Middle frontal gyrus (tissue), 1 donor: ENCODE measurements around the gene ABCF1.
"Not testable (repeated sequence)": the region's sequence is repeated elsewhere in the genome, so short reads cannot be mapped to it uniquely, and the experiment has no call there.

Source experiments
- DNase-seq: peaks from one replicate; pipeline ENCODE4 v3.0.0-alpha.2; 2015; ENCODE audit warnings: low spot score; ENCODE audit errors: extremely low spot score

Gene ABCF1

DNA sequence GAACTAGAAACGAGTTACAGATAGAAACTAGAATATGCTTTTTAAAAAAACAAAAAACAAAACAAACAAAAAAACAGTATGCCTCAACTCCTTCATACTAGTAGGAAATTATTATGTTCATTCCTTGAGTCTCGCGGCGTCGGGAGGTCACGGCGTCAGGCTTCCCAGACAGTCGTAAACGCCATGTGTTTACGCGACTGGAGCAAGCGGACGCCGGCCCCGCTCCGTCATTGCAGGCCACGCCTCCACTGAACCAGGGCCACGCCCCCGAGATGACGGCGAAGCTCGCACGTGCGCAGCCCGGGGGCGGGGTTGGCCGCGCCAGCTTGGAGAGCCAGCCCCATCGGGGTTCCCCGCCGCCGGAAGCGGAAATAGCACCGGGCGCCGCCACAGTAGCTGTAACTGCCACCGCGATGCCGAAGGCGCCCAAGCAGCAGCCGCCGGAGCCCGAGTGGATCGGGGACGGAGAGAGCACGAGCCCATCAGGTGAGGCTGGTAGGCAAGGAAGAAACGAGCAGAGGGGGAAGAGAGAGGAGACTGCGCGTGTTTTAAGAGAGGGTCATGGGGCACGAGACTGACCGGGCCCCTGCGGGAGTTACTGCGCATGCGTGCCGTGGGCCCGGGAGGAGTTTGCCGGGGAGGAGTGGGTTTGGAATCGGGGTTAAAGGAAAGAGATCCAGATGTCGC lies at the start of gene ABCF1:
TSS of gene ABCF1 (plus strand) at position 368 of the 687 bp plus-strand sequence. CDS start at position 414, 46 bp downstream.
- peak; percentile 94 for DNase-seq

DNA sequence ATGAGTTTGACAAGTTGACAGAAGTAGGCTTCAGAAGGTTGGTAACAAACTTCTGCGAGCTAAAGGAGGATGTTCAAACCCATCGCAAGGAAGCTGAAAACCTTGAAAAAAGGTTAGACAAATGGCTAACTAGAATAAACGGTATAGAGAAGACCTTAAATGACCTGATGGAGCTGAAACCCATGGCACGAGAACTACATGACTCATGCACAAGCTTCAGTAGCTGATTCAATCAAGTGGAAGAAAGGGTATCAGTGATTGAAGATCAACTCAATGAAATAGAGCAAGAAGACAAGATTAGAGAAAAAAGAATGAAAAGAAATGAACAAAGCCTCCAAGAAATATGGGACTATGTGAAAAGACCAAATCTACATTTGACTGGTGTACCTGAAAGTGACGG lies 49.3 kb upstream of the ABCF1 start:
- not testable (repeated sequence) for DNase-seq

DNA sequence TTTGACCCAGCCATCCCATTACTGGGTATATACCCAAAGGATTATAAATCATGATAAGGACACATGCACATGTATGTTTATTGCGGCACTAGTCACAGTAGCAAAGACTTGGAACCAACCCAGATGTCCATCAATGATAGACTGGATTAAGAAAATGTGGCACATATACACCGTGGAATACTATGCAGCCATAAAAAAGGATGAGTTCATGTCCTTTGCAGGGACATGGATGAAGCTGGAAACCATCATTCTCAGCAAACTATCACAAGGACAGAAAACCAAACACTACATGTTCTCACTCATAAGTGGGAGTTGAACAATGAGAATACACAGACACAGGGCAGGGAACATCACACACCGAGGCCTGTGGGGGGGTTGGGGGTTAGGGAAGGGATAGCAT lies 44.8 kb upstream of the ABCF1 start:
- not testable (repeated sequence) for DNase-seq

DNA sequence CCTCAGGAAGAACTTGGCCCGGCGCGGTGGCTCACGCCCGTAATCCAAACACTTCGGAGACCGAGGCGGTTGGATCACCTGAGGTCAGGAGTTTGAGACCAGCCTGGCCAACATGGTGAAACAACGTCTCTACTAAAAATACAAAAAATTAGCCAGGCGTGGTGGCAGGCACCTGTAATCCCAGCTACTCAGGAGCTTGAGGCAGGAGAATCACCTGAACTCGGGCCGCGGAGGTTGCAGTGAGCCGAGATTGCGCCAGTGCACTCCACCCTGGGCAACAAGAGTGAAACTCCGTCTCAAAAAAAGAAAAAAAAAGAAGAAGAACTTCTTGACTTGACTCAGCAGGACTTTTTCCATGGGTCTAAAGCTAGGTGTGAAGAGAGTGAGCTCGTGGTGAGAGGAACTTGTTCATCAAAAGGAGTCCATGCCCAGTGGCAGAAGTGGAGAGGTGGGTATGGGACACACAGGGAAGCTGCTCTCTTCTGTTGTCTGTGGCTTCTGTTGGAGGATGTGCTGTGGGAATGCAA lies 41.8 kb upstream of the ABCF1 start:
- not testable (repeated sequence) for DNase-seq

DNA sequence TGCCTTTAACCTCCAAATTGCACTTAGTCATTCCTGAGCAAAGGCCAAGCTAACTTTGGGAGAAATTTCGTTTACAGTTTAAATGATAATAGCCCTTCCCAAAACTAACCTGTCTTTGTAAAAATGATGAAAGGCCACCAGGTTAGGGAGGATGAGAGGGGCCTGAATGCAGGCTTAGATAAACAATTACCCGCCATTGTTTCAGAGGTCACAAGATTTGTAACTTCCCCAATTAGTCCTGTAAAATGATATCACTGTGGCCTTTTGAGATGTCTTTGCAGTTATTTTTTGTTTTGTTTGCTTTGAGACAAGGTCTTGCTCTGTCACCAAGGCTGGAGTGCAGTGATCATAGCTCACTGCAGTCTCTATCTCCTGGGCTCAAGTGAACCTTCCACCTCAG lies 41.2 kb upstream of the ABCF1 start:
- no peak for DNase-seq

- DNase-seq = no peak
Measured at GRCh38 chr6:30533460-30534294, 37.6 kb upstream of the ABCF1 start.

GRCh38 chr6:30537931-30538330 lies 33.3 kb upstream of the ABCF1 start:
- no peak for DNase-seq

DNA sequence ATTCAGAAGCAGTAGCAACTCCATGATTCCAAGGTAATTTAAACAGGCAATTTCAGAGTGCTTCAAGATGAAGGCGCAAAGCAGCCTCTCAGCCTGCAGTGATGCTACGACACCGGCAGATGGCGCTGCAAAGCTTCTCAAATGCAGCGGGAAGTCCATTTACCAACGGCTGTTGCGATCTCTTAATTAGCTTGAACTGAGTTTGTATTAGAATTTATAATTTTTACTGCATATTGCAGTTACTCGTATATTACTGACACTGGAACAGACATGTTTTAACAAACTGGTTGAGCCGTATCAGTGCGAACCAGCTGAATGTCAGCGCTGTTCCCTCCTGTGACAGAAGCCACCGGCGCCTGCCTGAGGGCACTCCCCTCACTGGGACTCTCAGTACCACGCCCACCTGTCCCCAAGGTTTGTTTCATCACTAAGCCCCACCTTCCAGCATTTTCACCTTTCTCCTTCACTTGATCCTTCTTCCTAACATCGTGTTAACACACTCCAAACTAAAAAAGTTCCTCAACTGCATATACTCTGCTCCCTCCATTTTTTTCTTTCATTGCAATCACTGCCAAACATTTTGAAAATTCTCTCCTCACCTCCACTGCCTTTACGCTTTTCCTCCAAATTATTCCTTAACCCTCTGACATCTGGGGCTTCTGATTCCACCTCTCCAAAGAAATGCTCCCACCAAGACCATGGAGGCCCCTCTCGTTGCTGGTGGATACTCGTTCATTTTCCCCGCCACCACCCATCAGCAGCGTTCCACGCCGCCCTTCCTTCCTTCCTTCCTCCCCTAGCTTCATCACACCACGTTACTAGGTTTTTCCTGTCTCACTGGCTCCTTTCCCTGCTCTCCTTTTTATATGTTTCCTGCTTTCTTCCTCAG lies 29.5 kb upstream of the ABCF1 start:
- peak; percentile 79 for DNase-seq

GRCh38 chr6:30542404-30542725 lies 28.9 kb upstream of the ABCF1 start:
- DNase-seq = no peak

DNA sequence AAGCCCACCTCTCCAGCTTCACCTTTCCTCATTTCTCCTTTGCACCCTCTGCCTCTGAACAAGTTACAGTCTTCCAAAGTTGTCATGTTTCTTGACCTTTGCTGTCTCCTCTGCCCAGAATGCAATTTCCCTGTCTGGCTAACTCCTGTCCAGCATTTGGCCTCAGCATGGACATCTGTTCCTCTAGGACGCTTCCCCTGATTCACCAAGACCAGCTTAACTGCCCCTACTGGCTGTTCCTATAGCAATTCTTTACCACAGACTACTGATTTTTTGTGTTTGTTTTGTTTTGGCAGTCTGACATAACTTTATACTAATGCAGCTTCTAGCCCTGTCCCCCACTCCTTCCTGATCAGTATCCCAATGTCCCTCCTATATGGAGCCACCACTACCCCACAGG lies 28.3 kb upstream of the ABCF1 start:
- no peak for DNase-seq

GRCh38 chr6:30543821-30544220 lies 27.4 kb upstream of the ABCF1 start:
- DNase-seq = no peak

DNA sequence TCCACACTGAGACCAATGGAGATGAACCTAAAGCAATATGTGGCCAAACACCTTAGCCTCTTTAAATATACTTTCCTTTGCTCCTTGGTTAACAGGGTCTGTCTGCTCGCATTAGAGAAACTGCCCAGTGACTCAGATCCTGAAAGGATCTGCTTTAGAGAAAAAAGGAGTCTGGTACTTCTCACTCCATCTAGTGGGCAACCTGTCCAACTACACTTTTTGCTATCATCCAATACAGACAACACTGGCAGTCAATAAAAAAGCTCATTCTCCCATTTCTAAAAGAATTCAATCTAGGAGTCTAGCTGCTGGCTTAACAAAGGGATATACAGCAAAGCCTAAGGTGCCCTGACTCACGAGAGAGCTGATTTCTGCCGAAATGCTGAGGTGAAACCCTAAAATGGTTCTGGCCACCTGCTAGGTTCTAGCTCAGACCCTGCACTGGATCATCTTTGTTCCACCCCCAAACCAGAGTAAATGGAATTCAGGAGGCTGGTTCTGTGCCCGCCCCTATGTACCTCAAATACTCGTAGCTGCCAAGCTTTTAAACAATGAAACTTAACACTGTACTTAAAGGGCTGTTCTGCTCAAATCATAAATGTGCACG lies 26.5 kb upstream of the ABCF1 start:
- peak; percentile 9 for DNase-seq

- DNase-seq = no peak
Measured at GRCh38 chr6:30547454-30547853, 23.8 kb upstream of the ABCF1 start.

DNA sequence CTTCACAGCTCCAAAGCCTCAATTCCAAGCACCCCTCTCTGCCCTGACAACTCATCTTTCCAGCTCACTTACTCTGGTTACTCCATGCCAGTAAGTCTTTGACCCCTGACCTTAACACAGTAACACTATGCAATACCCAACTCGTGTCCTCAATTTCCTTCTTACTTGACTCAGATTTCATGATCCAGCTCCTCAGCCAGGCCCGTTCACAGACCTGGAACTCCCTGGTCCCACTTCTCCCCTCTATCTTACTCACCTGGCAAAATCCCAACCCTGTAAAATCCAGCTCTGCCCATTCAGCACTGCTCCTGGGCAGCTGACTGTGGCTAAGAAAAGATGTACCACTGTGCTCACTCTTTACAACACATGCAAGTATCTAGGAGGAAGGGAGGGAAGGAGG lies 22.9 kb upstream of the ABCF1 start:
- DNase-seq = no peak

DNA sequence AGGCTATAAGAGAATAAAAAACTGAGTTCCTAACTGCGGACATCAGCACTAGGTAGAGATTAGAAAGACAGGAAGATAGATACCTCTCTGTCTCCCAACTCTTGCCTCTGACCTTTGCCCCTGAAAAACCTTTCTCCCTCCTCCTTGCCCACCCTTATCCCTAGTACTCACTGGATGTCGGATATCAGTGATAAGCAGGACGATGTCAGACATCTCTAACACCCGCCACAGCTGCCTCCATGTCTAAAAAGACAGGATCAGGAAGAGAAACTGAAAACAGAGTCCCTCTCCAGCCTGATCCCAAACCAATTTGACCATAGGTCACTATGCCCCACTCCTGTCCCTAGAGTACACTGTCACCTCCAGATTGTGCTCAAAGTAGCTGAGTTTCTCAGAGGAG lies 16.8 kb upstream of the ABCF1 start:
- no peak for DNase-seq

DNA sequence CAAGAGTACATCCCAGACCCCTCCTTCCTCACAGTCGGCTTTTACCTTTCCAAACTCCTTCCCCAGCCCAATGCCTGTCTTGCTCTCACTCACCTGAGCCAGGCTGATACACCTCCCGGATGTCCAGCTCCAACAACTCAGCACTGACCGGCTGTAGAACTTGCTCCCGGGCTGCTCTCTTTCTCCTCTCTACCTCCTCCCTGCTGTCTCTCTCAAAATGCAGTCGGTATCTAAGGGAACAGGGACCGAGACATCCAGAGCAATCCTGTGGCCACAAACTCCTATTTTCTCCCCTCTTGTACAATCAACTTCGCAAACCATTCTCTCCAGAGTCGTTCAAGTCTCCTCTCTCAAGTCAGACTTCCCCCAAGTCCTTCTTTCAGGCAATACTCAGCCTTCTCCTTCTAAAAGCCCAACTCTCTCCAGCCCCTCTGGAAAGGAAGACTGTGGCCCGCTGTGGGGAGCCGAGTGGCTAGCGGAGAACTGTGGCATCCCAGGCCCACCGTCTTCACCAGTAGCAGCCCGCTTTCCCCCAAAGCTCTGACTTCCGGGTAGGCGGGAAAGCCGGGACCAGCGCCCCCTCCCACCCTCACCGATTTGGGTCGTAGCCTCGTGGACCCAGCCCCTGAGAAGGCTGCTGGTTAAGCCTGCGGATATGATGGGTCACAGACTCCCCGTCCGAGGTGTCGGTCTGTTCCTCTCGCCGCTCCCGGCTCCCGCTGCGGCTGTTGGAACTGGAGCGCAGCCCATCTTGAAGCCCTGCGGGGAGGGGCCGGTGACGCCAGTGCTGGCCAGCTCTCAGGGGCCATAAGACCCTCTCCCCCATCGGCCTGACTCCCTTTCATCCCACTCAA lies 16.1 kb upstream of the ABCF1 start:
- DNase-seq = no peak

GRCh38 chr6:30555816-30556065 lies 15.5 kb upstream of the ABCF1 start:
- no peak for DNase-seq

DNA sequence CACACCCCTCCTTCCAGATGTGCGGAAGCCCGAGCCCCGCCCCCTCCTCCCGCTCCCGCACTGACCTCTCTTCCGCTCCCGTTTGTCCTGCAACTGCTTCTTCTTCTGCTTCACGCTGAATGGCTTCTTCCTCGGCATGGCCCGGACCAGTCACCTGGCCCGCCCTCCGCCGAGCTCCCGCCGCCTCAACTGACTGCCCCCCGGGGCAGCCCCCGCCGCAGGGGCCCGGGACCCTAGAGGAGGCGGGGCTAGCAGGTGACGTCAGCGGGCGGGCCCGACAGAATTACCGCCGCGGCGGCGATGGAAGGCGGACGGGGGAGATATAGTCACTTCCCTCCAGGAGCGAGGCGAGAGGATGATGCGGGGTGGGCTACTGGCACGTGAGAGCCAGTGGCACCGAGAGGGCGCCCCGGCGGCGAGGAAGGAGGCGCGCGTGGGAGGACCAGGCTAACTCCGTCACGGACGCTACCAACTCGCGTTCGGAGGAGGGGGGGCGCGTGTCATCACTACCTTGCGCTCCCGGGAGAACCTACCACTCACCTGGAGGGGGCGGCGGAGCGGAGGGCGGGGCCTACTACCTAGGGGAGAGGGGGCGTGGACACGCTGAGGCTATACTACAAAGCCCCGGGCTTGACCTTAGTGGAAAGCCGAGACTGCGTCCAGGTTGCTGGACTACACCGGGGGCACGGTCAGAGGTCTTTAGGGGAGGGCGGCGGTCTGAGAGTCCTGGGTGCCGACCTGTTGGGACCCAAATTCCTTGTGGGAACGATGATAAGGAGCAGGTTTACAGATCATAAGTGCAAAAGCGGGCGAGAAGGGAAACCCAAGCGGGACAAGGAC lies 15.0 kb upstream of the ABCF1 start, which contains the start of gene GNL1:
TSS of gene GNL1 (minus strand) at position 424 of the 840 bp plus-strand sequence. CDS start at position 138, 286 bp downstream.
- DNase-seq = peak; percentile 70

- peak; percentile 93 for DNase-seq
Measured at GRCh38 chr6:30556906-30557682, 14.1 kb upstream of the ABCF1 start, which contains the start of gene PRR3. Gene PRR3, plus strand, starts transcription at chr6:30557295. Its CDS starts 50 bp downstream, at chr6:30557345.
